Peyer's patch (tissue), 4 donors: Measurements from ENCODE around the gene PPT2. TPM values are rescaled to one million over a fixed set of nuclear protein-coding genes. Genes with fewer than 3 reads are reported as not detected.

ENCODE experiments used
- DNase-seq, 3 donors: peaks; one replicate each; pipeline ENCODE4 v3.0.0-alpha.2; 2017 to 2019
- H3K27ac ChIP-seq, 4 donors: fragments of 200-600 bp; sonication (generic); one replicate each; pipeline ENCODE4 v1.5.1; 2016 to 2019
- H3K27me3 ChIP-seq, 2 donors: fragments of 200-600 bp; sonication (generic); one replicate each; pipeline ENCODE4 v1.5.1; 2019
- H3K36me3 ChIP-seq, 3 donors: fragments of 200-600 bp; sonication (generic); one replicate each; pipeline ENCODE4 v1.5.1; 2016 to 2019
- H3K4me1 ChIP-seq, 4 donors: fragments of 200-600 bp; sonication (generic); one replicate each; pipeline ENCODE4 v1.5.1; 2016 to 2019
- H3K4me3 ChIP-seq, 4 donors: fragments of 200-600 bp; sonication (generic); 1 replicate in 3 of 4; 2 replicates in 1 of 4; pipeline ENCODE4 v1.5.1; 2016 to 2019; ENCODE audit warnings: mild to moderate bottlenecking in 1 of 4
- H3K9me3 ChIP-seq, 4 donors: fragments of 200-600 bp; sonication (generic); one replicate each; pipeline ENCODE4 v1.5.1; 2016 to 2019; ENCODE audit warnings: mild to moderate bottlenecking in 1 of 4
- CTCF ChIP-seq, 6 experiments: fragments of 450-650 bp in 4 of 6; fragments of 200-600 bp in 2 of 6; sonication (generic) in 1 of 6; IDR thresholded peaks; one replicate each; pipeline ENCODE4 v1.5.1; 2017 to 2019; ENCODE audit warnings: antibody characterized with exemption in 6 of 6, mild to moderate bottlenecking in 3 of 6, moderate library complexity in 1 of 6
- POLR2A ChIP-seq, 2 donors: fragments of 450-650 bp; IDR thresholded peaks; one replicate each; pipeline ENCODE4 v1.5.1; 2017; ENCODE audit warnings: antibody characterized with exemption in 2 of 2, mild to moderate bottlenecking in 2 of 2, moderate library complexity in 2 of 2
- total RNA-seq, 4 donors: library from RNA; depleted of rRNA; stranded (reverse); fragments of >200 nt; gene quantifications; one replicate each; pipeline ENCODE4 v1.1.0, GENCODE V29; 2016

The PPT2 gene
- total RNA-seq, 4 donors from 2014 or later, result 7.4 to 121 (median 26.9) TPM

GRCh38 chr6:32178547-32179440, 24.9 kb downstream of the PPT2 start:
- Histone ChIP-seq H3K4me3 (peak overlapping the region; percentile 56 to 95 (median 74)), H3K9me3 (no peaks in the 10 kb centered on the region), H3K36me3 (peaks cover 0 to 43% (median 0%) of the 10 kb centered on the region in 3 donors), H3K27me3 (no peaks in the 10 kb centered on the region), H3K27ac (peak overlapping the region; percentile 88 to 98 (median 94)), H3K4me1 (peaks cover 0 to 43% (median 13%) of the 10 kb centered on the region in 4 donors)
- peak in 1 of 3 donors; percentile 33 for DNase-seq
- TF ChIP-seq CTCF (IDR thresholded peaks at IDR 0.05) (no peak), POLR2A (IDR thresholded peaks at IDR 0.05) (peak in 1 of 2 donors; percentile 2)

- H3K4me3 ChIP-seq, result no peak overlapping the region
- no peak for DNase-seq
Observed at GRCh38 chr6:32179766-32180405, 25.9 kb downstream of the PPT2 start.

DNA sequence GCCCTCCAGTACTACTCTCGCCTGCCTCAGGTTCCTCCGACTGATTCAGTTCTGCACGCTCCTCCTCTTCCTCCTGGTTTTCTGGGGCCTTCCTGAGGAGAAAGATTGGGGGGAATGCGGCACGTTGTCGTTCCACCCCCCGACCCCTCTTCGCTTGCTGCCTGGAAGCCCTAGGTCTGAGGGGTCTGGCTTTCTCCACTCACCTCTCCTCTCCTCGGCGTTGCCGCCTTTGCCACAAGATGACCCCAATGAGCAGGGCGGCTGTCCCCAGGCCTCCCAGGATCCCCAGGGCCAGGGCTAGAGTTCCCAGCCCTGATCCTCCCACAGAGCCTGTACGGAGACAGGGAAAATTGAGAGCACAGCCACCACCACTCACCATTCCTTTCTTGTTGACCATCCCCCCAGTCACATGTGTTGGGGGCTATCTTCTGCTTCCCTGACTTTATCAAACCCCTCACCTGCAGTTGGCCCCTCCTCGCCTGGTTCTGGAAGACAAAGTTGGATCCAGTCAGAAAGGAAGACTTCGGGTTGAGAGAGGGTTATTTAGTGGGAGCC, 27.3 kb downstream of the PPT2 start:
- H3K27me3 ChIP-seq, result no peaks in the 10 kb centered on the region
- no peak for TF ChIP-seq POLR2A (IDR thresholded peaks at IDR 0.05)
- TF ChIP-seq CTCF (IDR thresholded peaks at IDR 0.05), result no peak
- H3K4me3 ChIP-seq, result no peak overlapping the region
- DNase-seq, result peak in 1 of 3 donors; percentile 38
- H3K4me1 ChIP-seq, result peaks cover 0 to 39% (median 10%) of the 10 kb centered on the region in 4 donors
- no peaks in the 10 kb centered on the region for H3K9me3 ChIP-seq
- H3K36me3 ChIP-seq, result peaks cover 0 to 49% (median 0%) of the 10 kb centered on the region in 3 donors
- no peak overlapping the region for H3K27ac ChIP-seq

More at GRCh38 chr6:32179766-32180405, 25.9 kb downstream of the PPT2 start:
- no peaks in the 10 kb centered on the region for H3K9me3 ChIP-seq
- H3K4me1 ChIP-seq, result peaks cover 0 to 40% (median 12%) of the 10 kb centered on the region in 4 donors
- H3K27ac ChIP-seq, result no peak overlapping the region
- no peaks in the 10 kb centered on the region for H3K27me3 ChIP-seq
- peaks cover 0 to 44% (median 0%) of the 10 kb centered on the region in 3 donors for H3K36me3 ChIP-seq
- no peak for TF ChIP-seq CTCF (IDR thresholded peaks at IDR 0.05)
- TF ChIP-seq POLR2A (IDR thresholded peaks at IDR 0.05), result no peak

DNA sequence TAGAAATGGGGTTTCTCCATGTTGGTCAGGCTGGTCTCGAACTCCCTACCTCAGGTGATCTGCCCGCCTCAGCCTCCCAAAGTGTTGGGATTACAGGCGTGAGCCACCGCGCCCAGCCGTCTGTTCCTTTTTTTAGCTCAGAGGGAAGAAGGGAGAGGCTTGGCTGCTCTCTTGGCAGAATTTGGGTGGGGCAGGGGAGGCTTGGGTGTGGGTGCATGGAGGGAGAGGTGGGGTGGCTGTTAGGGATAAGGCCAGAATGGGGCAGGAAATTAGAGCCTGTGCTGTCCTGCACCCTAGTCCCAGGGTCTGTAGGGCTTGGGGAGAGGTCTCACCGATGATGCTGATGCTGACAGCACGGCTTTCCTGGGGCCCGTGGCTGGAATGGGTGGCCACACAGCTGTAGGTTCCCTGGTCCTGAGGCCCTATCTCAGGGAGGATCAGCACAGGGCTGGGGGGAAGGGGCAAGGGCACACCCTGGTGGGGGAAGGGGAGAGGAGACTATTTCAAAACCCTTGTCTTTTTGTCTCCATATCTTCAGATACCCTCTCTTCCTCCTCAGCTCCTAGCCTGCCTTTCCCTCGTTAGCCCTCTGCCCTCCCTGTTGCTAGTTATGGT, 28.1 kb downstream of the PPT2 start:
- no peak overlapping the region for H3K4me3 ChIP-seq
- H3K4me1 ChIP-seq, result peaks cover 0 to 36% (median 7%) of the 10 kb centered on the region in 4 donors
- TF ChIP-seq CTCF (IDR thresholded peaks at IDR 0.05) (no peak), POLR2A (IDR thresholded peaks at IDR 0.05) (no peak)
- no peaks in the 10 kb centered on the region for H3K9me3 ChIP-seq
- peak in 1 of 3 donors; percentile 43 for DNase-seq
- peaks cover 0 to 57% (median 0%) of the 10 kb centered on the region in 3 donors for H3K36me3 ChIP-seq
- H3K27ac ChIP-seq, result no peak overlapping the region
- H3K27me3 ChIP-seq, result no peaks in the 10 kb centered on the region

DNA sequence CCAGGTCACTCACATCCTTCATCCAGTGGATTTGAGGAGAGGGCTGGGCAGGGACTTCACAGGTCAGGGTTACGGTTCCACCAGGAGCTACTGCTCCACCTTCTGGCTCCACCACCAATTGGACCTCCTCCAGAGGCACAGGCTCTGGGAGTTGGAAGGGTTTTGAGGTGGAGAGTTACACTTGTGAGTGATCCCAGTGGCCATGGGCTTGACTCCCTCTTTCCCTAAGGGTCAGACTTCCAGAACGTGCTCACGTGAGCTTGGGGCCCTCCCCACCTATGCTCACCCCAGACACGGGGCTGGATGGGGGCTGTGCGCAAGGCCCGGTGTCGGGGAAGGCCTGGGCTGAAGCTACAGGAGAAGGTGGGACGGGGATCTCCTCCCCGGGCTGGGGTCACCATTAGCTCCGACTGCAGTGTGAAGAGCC, 28.6 kb downstream of the PPT2 start:
- no peak for TF ChIP-seq CTCF (IDR thresholded peaks at IDR 0.05)
- TF ChIP-seq POLR2A (IDR thresholded peaks at IDR 0.05), result no peak
- H3K27ac ChIP-seq, result no peak overlapping the region

More for the DNA sequence above, 28.6 kb downstream of the PPT2 start:
- H3K27me3 ChIP-seq, result no peaks in the 10 kb centered on the region
- peak in 1 of 3 donors; percentile 34 for DNase-seq
- H3K4me1 ChIP-seq, result peaks cover 0 to 42% (median 6%) of the 10 kb centered on the region in 4 donors
- H3K9me3 ChIP-seq, result no peaks in the 10 kb centered on the region
- peaks cover 0 to 62% (median 0%) of the 10 kb centered on the region in 3 donors for H3K36me3 ChIP-seq
- H3K4me3 ChIP-seq, result no peak overlapping the region
